Measurements from ENCODE around the gene PRR5.
A peak's percentile ranks its signal among the peaks of the same experiment; 100 is the strongest.

Gene PRR5

GRCh38 chr22:44661070-44661469, 40.9 kb upstream of the PRR5 start:
- no peak overlapping the region for H3K27ac ChIP-seq
- H3K4me1 ChIP-seq (ENCODE audit: control insufficient read depth in 1 of 2, insufficient read depth in 1 of 2, low read depth in 1 of 2, low read length in 1 of 2) = peaks cover 24% of the 10 kb centered on the region in 2 experiments
- TF ChIP-seq CTCF (IDR thresholded peaks at IDR 0.05) = no peak
- no peaks in the 10 kb centered on the region for H3K36me3 ChIP-seq
- no peak overlapping the region for H3K4me3 ChIP-seq (ENCODE audit: low read depth in 1 of 2, low read length in 1 of 2)
- H3K27me3 ChIP-seq = peaks cover 19% of the 10 kb centered on the region
- H3K9me3 ChIP-seq = no peaks in the 10 kb centered on the region

- H3K36me3 ChIP-seq = no peaks in the 10 kb centered on the region
- H3K27me3 ChIP-seq = peaks cover 27% of the 10 kb centered on the region
- no peak for TF ChIP-seq CTCF (IDR thresholded peaks at IDR 0.05)
- no peak overlapping the region for H3K4me3 ChIP-seq (ENCODE audit: low read depth in 1 of 2, low read length in 1 of 2)
- peaks cover 27 to 28% of the 10 kb centered on the region in 2 experiments for H3K4me1 ChIP-seq (ENCODE audit: control insufficient read depth in 1 of 2, insufficient read depth in 1 of 2, low read depth in 1 of 2, low read length in 1 of 2)
- no peak overlapping the region for H3K27ac ChIP-seq
- H3K9me3 ChIP-seq = no peaks in the 10 kb centered on the region
These were observed 40.1 kb upstream of the PRR5 start for GRCh38 chr22:44661659-44662569.

GRCh38 chr22:44663256-44663999, 38.6 kb upstream of the PRR5 start:
- Histone ChIP-seq H3K9me3 (no peaks in the 10 kb centered on the region), H3K27me3 (peaks cover 37% of the 10 kb centered on the region), H3K4me1 (ENCODE audit: control insufficient read depth in 1 of 2, insufficient read depth in 1 of 2, low read depth in 1 of 2, low read length in 1 of 2) (peaks cover 32% of the 10 kb centered on the region in 2 experiments), H3K27ac (peak overlapping the region; percentile 59), H3K4me3 (ENCODE audit: low read depth in 1 of 2, low read length in 1 of 2) (no peak overlapping the region), H3K36me3 (no peaks in the 10 kb centered on the region)
- no peak for TF ChIP-seq CTCF (IDR thresholded peaks at IDR 0.05)

GRCh38 chr22:44664149-44664548, 37.9 kb upstream of the PRR5 start:
- peaks cover 33 to 35% of the 10 kb centered on the region in 2 experiments for H3K4me1 ChIP-seq (ENCODE audit: control insufficient read depth in 1 of 2, insufficient read depth in 1 of 2, low read depth in 1 of 2, low read length in 1 of 2)

GRCh38 chr22:44665115-44665514, 36.9 kb upstream of the PRR5 start:
- Histone ChIP-seq H3K27ac (peak overlapping the region; percentile 50), H3K4me1 (ENCODE audit: control insufficient read depth in 1 of 2, insufficient read depth in 1 of 2, low read depth in 1 of 2, low read length in 1 of 2) (peaks cover 35 to 38% of the 10 kb centered on the region in 2 experiments), H3K36me3 (no peaks in the 10 kb centered on the region), H3K9me3 (no peaks in the 10 kb centered on the region), H3K27me3 (peaks cover 40% of the 10 kb centered on the region), H3K4me3 (ENCODE audit: low read depth in 1 of 2, low read length in 1 of 2) (no peak overlapping the region)
- no peak for TF ChIP-seq CTCF (IDR thresholded peaks at IDR 0.05)

More at GRCh38 chr22:44664149-44664548, 37.9 kb upstream of the PRR5 start:
- Histone ChIP-seq H3K27ac (peak overlapping the region; percentile 59), H3K4me3 (ENCODE audit: low read depth in 1 of 2, low read length in 1 of 2) (no peak overlapping the region), H3K27me3 (peaks cover 37% of the 10 kb centered on the region), H3K36me3 (no peaks in the 10 kb centered on the region), H3K9me3 (no peaks in the 10 kb centered on the region)
- no peak for TF ChIP-seq CTCF (IDR thresholded peaks at IDR 0.05)

Measured in neutrophil (primary cell).